NCI-H146 treated with DMSO at 0.1 percent for 48 hours (cell line): Measurements from ENCODE around the gene RRP15.
A peak's percentile ranks its signal among the peaks of the same experiment; 100 is the strongest.

ENCODE experiments used
- DNase-seq: peaks from one replicate; lab custom pipeline; 2025; ENCODE audit not compliant: unreplicated experiment; lab: John Stamatoyannopoulos, UW

Gene RRP15

GRCh38 chr1:218339267-218339831 lies 54.3 kb downstream of the RRP15 start:
- DNase-seq, result peak; percentile 31

GRCh38 chr1:218341325-218341724 lies 56.2 kb downstream of the RRP15 start:
- no peak for DNase-seq

DNA sequence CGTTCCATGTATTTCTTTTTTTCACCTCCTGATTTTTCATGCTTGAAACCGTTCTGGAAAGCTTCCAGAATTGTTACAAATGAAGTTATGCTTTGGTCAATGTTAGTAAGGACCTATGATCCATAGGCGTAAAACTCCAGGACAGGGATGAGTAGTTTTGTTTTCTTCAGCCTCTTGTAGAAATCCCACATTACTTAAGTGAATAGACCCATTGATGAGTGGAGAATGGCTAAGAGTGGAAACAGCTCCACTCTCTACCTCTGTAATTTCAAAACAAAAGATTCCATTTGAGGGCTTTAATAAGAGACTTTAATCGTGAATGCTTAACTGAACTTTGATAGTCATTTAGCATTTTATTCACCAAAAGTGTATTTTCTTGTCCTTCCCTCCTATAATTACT lies 57.0 kb downstream of the RRP15 start:
- no peak for DNase-seq

DNA sequence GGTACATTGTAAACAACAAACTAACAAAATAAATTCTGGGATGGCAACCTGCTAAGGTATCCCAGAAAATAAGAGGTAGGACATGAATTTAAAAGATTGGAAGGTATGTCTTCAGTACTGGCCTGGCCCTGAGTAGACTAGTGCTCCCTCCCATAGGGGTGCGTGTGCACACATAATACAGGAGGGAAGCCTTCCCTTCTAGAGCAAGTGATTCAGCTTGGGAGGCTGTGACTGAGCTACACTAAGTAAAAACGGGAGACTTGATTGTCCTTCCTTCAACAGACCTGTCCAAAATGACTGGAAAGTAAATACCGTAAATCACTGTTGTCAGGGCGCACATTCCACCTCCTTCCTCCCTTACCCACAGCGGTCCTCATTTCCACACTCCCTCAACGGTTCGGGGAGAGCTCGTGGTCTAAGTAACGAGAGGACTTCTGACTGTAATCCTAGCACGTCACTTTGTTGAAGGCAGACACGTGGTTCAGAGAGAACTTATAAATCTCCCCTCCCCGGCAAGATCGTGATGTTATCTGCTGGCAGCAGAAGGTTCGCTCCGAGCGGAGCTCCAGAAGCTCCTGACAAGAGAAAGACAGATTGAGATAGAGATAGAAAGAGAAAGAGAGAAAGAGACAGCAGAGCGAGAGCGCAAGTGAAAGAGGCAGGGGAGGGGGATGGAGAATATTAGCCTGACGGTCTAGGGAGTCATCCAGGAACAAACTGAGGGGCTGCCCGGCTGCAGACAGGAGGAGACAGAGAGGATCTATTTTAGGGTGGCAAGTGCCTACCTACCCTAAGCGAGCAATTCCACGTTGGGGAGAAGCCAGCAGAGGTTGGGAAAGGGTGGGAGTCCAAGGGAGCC lies 60.0 kb downstream of the RRP15 start, which contains the start of gene TGFB2:
Gene TGFB2, plus strand, starts transcription at position 523 of the 859 bp plus-strand sequence. CDS start 1,366 bp downstream, outside the sequence.
- DNase-seq, result peak; percentile 45

DNA sequence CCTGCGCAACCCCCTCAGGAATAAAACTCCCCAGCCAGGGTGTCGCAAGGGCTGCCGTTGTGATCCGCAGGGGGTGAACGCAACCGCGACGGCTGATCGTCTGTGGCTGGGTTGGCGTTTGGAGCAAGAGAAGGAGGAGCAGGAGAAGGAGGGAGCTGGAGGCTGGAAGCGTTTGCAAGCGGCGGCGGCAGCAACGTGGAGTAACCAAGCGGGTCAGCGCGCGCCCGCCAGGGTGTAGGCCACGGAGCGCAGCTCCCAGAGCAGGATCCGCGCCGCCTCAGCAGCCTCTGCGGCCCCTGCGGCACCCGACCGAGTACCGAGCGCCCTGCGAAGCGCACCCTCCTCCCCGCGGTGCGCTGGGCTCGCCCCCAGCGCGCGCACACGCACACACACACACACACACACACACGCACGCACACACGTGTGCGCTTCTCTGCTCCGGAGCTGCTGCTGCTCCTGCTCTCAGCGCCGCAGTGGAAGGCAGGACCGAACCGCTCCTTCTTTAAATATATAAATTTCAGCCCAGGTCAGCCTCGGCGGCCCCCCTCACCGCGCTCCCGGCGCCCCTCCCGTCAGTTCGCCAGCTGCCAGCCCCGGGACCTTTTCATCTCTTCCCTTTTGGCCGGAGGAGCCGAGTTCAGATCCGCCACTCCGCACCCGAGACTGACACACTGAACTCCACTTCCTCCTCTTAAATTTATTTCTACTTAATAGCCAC lies 60.7 kb downstream of the RRP15 start:
- peak; percentile 33 for DNase-seq

- no peak for DNase-seq
Observed at GRCh38 chr1:218346391-218347204, 61.5 kb downstream of the RRP15 start.

- no peak for DNase-seq
Observed at GRCh38 chr1:218347336-218347722, 62.2 kb downstream of the RRP15 start.

DNA sequence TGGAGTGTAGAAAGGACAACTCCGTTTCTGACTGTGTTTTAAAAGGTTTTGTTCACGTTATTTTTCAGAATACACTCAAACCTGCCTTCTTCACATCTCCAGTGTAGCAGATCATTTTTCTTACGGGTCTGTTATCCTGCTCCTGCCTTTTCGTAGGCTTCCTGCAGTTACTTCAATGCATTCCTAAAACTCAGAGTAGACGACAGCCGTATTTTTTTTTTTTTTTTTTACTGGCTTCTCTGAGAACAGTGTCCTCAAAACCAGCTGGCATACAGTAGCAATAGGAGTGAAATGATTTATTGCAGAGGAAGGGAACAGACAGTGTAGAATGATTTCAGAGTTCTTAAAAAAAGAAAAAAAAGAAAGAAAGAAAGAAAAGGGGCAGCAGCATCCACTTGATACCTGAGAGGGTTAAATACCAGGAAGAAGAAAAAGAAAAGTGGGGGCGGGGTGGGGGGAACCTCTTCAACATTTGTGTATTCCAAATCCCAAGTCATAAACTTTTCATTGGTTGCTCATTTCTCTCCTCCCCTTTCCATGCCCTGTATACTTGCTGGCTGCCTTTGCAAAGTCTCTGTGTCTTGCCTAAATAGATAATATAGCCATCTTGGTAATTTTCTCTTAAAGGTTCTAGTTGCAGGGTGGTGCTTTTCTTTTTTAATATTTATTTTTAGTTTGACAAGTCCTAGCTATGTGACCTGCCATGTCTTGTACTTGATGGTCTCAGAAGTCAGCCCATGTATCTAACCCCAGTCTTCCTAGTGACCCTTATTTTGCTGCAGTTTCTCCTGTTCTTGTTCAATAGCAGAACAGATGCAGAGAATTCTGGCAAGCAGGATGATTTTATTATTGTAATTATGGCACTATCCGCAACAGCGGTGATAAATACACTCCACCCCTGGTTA lies 62.9 kb downstream of the RRP15 start:
- DNase-seq, result no peak

- no peak for DNase-seq
Observed at GRCh38 chr1:218348628-218349071, 63.6 kb downstream of the RRP15 start.

GRCh38 chr1:218349348-218350034 lies 64.4 kb downstream of the RRP15 start:
- DNase-seq, result no peak

- DNase-seq, result no peak
Observed at GRCh38 chr1:218350035-218350525, 65.0 kb downstream of the RRP15 start.

GRCh38 chr1:218350801-218351266 lies 65.7 kb downstream of the RRP15 start:
- no peak for DNase-seq

DNA sequence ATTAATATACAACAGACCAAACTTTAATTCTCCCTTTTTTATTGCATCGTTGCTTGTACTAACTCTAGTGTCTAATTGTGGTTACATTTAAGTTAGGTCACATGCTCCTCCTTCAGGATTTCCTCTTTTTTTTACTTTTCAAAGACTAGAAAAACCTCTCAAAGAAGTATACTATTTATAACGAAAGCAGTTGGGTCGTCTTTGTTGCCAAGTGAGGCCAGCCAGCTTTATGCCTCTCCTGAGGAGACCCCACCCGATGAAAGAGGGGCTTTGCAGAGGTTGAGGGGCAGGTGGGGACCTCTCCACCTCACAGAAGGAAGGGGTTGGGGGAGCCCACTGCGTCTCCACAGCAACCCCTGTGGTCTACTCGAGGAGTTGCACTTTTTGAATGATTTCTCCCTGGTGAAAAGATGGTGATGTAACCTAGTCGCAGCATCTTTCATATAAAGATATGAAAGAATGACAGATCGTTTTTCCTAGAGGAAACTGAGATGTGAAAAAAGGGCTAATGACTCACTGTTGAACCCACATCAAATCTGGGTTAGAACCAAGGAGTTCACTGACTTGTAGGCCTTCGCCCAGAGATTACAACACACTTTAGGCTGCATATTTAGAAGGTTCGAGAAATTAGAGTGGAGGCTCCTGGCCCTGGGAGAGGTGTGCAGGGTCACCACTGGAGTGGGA lies 66.4 kb downstream of the RRP15 start:
- DNase-seq, result no peak

DNA sequence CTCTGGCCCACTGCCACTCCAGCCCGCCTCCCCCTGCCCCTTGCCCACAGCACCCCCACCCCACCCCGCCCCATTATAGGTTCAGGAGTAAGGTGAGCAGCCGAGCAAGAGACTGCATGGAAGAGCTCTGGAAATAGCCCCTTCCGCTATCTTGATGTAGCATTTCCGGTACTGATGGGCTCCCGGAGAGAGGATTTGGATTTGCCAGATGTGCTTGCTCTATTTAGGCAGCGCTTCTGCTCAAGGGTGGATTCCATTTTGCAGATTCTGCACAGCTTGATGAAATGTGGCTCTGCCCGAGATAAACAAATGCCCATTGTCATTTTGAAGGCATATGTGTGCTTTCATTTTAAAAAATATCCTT lies 67.0 kb downstream of the RRP15 start:
- no peak for DNase-seq

GRCh38 chr1:218353656-218354055 lies 68.6 kb downstream of the RRP15 start:
- DNase-seq, result no peak

- no peak for DNase-seq
Observed at GRCh38 chr1:218355278-218355677, 70.2 kb downstream of the RRP15 start.

GRCh38 chr1:218357211-218357892 lies 72.3 kb downstream of the RRP15 start:
- no peak for DNase-seq

DNA sequence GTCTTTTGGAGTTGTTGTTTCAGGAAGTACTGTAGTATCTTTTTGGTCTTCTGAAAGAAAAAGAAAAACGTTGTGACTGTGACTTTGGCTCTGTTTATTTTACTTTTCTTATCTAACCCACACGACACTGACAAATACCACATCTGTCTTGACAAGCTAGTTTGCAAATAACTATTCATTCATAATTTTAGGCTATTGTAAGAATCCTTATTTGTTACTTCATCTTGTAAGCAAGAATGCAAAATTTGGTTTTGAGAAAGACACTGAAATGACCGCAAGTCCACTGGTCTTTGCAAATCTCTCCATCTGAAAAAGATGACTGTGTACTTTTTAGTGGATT lies 72.8 kb downstream of the RRP15 start:
- DNase-seq, result no peak
